Measurements from ENCODE around the gene DGKQ. TPM values are rescaled to one million over a fixed set of nuclear protein-coding genes. Genes with fewer than 3 reads are reported as not detected.

Gene DGKQ
- total and polyA plus RNA-seq, 9 of the 15 experiments (the other 6 are each of a cell fraction or from before 2014, with no cell fraction given), result 0.17 to 22.0 (median 5.6) TPM

- CTCF ChIA-PET (ENCODE audit: low intra/inter-chr PET ratio), result no interaction called here
- peak; percentile 89 for FAIRE-seq
- H3K79me2 ChIP-seq (ENCODE audit: control insufficient read depth, insufficient read depth, low read length), result peaks cover 25% of the 10 kb centered on the region
- H3K4me3 ChIP-seq, result no peak overlapping the region
- H3K27me3 ChIP-seq (ENCODE audit: control insufficient read depth in 2 of 2, insufficient read depth in 2 of 2, low read length in 2 of 2), result no peaks in the 10 kb centered on the region
- peak overlapping the region; percentile 75 to 83; a peak in 3 of 4 replicates for H3K9ac ChIP-seq (ENCODE audit: insufficient read depth in 1 of 2, low read depth in 2 of 2, low read length in 2 of 2)
- no peaks in the 10 kb centered on the region for H4K20me1 ChIP-seq (replicated peaks; ENCODE audit: control insufficient read depth, insufficient read depth, low read length)
- peaks cover 31 to 68% of the 10 kb centered on the region in 2 experiments for H3K4me1 ChIP-seq (replicated peaks in 1 of 2; ENCODE audit: control insufficient read depth in 2 of 2, insufficient read depth in 2 of 2, low read length in 2 of 2)
- peak; percentile 78 to 94 (median 86) for DNase-seq (ENCODE audit: extremely low read depth in 1 of 4, low spot score in 3 of 4)
- peak overlapping the region; percentile 76 for H2AFZ ChIP-seq (ENCODE audit: low read depth, low read length)
- peaks cover 4% of the 10 kb centered on the region; the same call in 1 of the 3 replicates for H3K36me3 ChIP-seq (ENCODE audit: control insufficient read depth, insufficient read depth, low read length)
- H3K4me2 ChIP-seq (ENCODE audit: insufficient read depth, low read length), result peak overlapping the region; percentile 85
- no peaks in the 10 kb centered on the region; the same call in 1 of the 2 replicates for H3K9me3 ChIP-seq (replicated peaks; ENCODE audit: control insufficient read depth, insufficient read depth, low read depth, low read length)
- WGBS (ENCODE audit: insufficient coverage, low coverage, missing lambda C conversion rate), result 17% methylated on average over 17 of the region's 23 CpGs
- ATAC-seq, result peak; percentile 85
- BruUV-seq (replicated peaks), result no TSS peak
- H3K27ac ChIP-seq (ENCODE audit: extremely low read depth, low read depth, low read length), result peak overlapping the region; percentile 26
- H3K9me1 ChIP-seq (ENCODE audit: control insufficient read depth, insufficient read depth, low read length), result no peaks in the 10 kb centered on the region
- intact Hi-C loops (cut with micrococcal nuclease) (loop anchor here (5.0 to 10.0 kb wide), 4 partner anchors 203 to 300 kb away; partner anchors contain the start of gene SLC49A3), in situ Hi-C loops (cut with MboI) (no loop called here)
- POLR2A ChIA-PET, result interaction anchor here (0.6 to 1.6 kb wide), 6 partner anchors 9 to 476 kb away, joined by 3 to 6 read pairs (median 3); partner anchors contain the start of gene SLC26A1
- TF ChIP-seq ZNF584 (CRISPR knock-in tag; IDR thresholded peaks at IDR 0.05; ENCODE audit: low read depth) (no peak), ZNF695 (CRISPR knock-in tag; IDR thresholded peaks at IDR 0.05) (no peak), ZNF124 (CRISPR knock-in tag; IDR thresholded peaks at IDR 0.05) (no peak), SIN3B (IDR thresholded peaks at IDR 0.05; ENCODE audit: low read depth) (no peak; the same call in 1 of the 2 replicates), CBX2 (IDR thresholded peaks at IDR 0.05; ENCODE audit: insufficient read depth, low read length, poor library complexity, severe bottlenecking) (no peak), ARID3B (CRISPR knock-in tag; IDR thresholded peaks at IDR 0.05; ENCODE audit: borderline replicate concordance) (no peak), ZNF518B (CRISPR knock-in tag; IDR thresholded peaks at IDR 0.05) (no peak), HOXB6 (CRISPR knock-in tag; IDR thresholded peaks at IDR 0.05; ENCODE audit: borderline replicate concordance) (no peak), ZNF133 (CRISPR knock-in tag; IDR thresholded peaks at IDR 0.05) (no peak), SRF (CRISPR knock-in tag; IDR thresholded peaks at IDR 0.05) (no peak), EGR1 (conservative IDR thresholded peaks at IDR 0.05) (no peak), SMARCE1 (IDR thresholded peaks at IDR 0.05) (no peak), CSDE1 (IDR thresholded peaks at IDR 0.05) (no peak), C11orf30 (IDR thresholded peaks at IDR 0.05; ENCODE audit: low read depth) (no peak)
Observed at GRCh38 chr4:985123-985830, 11.9 kb upstream of the DGKQ start.
